Stimulated activated CD4-positive, alpha-beta T cell treated with anti-CD3 and anti-CD28 coated beads, Interleukin-12 subunit alpha, Interleukin-12 subunit beta, amount 100 ng/mL, for 24 hours (primary cell): ENCODE data around the gene GPA33.

ENCODE experiments used
- DNase-seq, 2 experiments: peaks; one replicate each; pipeline ENCODE4 v3.0.0-alpha.2; 2020; ENCODE audit warnings: low read depth in 2 of 2

GPA33 gene

GRCh38 chr1:167086768-167087167 lies 3.4 kb downstream of the GPA33 start:
- no peak for DNase-seq

GRCh38 chr1:167086033-167086432 lies 4.1 kb downstream of the GPA33 start:
- no peak for DNase-seq

GRCh38 chr1:167084757-167085156 lies 5.4 kb downstream of the GPA33 start:
- DNase-seq, result no peak

- DNase-seq, result no peak
Measured at GRCh38 chr1:167083871-167084270, 6.3 kb downstream of the GPA33 start.

GRCh38 chr1:167083066-167083665 lies 7.0 kb downstream of the GPA33 start:
- DNase-seq, result no peak

GRCh38 chr1:167082511-167083027 lies 7.6 kb downstream of the GPA33 start:
- no peak for DNase-seq

GRCh38 chr1:167081594-167082156 lies 8.5 kb downstream of the GPA33 start:
- DNase-seq, result no peak

- DNase-seq, result no peak
Measured at GRCh38 chr1:167077868-167078210, 12.3 kb downstream of the GPA33 start.

GRCh38 chr1:167077128-167077867 lies 12.9 kb downstream of the GPA33 start:
- no peak for DNase-seq

GRCh38 chr1:167076136-167076710 lies 14.0 kb downstream of the GPA33 start:
- DNase-seq, result no peak

GRCh38 chr1:167071286-167071685 lies 18.9 kb downstream of the GPA33 start:
- DNase-seq, result no peak

GRCh38 chr1:167068761-167069160 lies 21.4 kb downstream of the GPA33 start:
- DNase-seq, result no peak

- no peak for DNase-seq
Measured at GRCh38 chr1:167067904-167068303, 22.3 kb downstream of the GPA33 start.

- DNase-seq, result peak; percentile 66 to 83
Measured at GRCh38 chr1:167066333-167067122, 23.6 kb downstream of the GPA33 start.

- DNase-seq, result no peak
Measured at GRCh38 chr1:167065471-167065870, 24.7 kb downstream of the GPA33 start.

GRCh38 chr1:167064621-167065020 lies 25.6 kb downstream of the GPA33 start:
- no peak for DNase-seq

- no peak for DNase-seq
Measured at GRCh38 chr1:167061073-167061464, 29.1 kb downstream of the GPA33 start.

GRCh38 chr1:167060141-167061072 lies 29.8 kb downstream of the GPA33 start:
- DNase-seq, result no peak

GRCh38 chr1:167059809-167060107 lies 30.4 kb downstream of the GPA33 start:
- DNase-seq, result no peak

GRCh38 chr1:167059045-167059808 lies 30.9 kb downstream of the GPA33 start:
- peak; percentile 44 to 80 for DNase-seq
